Measurements from ENCODE around the gene ADAMTSL3.

DNA sequence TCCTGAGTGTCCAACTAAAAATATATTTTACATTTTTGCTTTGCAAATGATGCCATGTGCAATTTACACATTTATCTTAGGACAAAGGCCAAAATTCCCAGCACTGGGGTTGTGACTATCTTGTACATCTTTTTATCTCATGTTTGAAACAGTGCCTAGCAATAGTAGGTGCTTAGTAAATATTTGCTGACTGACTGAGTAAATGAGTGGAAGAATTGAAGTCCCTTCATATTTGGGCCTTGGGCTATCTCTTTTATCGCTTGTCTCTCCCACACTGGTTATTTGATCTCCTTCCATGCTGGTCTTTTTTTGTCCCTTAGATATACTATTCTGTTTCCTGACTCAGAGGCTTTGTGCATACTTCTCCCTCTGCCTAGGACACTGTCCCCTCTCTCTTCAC is 368.6 kb downstream of the ADAMTSL3 start:
- TF ChIP-seq, protein P1, sequence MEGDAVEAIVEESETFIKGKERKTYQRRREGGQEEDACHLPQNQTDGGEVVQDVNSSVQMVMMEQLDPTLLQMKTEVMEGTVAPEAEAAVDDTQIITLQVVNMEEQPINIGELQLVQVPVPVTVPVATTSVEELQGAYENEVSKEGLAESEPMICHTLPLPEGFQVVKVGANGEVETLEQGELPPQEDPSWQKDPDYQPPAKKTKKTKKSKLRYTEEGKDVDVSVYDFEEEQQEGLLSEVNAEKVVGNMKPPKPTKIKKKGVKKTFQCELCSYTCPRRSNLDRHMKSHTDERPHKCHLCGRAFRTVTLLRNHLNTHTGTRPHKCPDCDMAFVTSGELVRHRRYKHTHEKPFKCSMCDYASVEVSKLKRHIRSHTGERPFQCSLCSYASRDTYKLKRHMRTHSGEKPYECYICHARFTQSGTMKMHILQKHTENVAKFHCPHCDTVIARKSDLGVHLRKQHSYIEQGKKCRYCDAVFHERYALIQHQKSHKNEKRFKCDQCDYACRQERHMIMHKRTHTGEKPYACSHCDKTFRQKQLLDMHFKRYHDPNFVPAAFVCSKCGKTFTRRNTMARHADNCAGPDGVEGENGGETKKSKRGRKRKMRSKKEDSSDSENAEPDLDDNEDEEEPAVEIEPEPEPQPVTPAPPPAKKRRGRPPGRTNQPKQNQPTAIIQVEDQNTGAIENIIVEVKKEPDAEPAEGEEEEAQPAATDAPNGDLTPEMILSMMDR (IDR thresholded peaks at IDR 0.05; ENCODE audit: low read depth, low read length) = no peak
- no peak for TF ChIP-seq EZH2phosphoT487 (IDR thresholded peaks at IDR 0.05; ENCODE audit: low read depth)
